Daoy (cell line): ENCODE data around the gene CDIPT. TPM values are rescaled to one million over a fixed set of nuclear protein-coding genes. Genes with fewer than 3 reads are reported as not detected.
A peak's percentile ranks its signal among the peaks of the same experiment; 100 is the strongest.
"Not testable (repeated sequence)": the region's sequence is repeated elsewhere in the genome, so short reads cannot be mapped to it uniquely, and the experiment has no call there.

ENCODE experiments used
- DNase-seq: peaks from one replicate; pipeline ENCODE4 v3.0.0-alpha.2; 2015; ENCODE audit warnings: low read depth
- total RNA-seq: library from RNA; depleted of rRNA; stranded (reverse); fragments of >200 nt; shearing (Covaris generic); gene quantifications from 2 replicates; pipeline ENCODE4 v1.2.3, GENCODE V29; 2014

CDIPT gene
- total RNA-seq, 1 experiment from 2014 or later = 33.5 TPM

DNA sequence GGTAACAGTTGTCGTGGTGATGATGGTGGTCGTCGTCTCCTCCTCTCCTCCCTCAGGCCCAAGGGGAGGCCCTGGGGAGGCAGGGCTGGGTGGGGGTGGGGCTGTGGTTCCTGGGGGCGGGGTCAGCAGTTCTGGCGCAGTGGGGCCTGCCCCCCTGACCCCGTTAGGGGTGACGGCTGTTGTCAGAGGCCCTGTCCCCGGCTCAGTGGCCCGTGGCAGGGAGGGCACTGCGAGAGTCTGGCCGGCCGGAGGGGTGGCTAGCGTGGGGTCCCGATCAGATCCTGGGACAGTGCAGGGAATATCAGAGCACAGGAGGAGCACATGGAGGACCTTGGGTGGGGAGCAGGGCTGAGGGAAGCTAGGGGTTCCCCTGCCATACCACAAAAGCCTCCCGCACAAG lies 33.8 kb upstream of the CDIPT start:
- no peak for DNase-seq

DNA sequence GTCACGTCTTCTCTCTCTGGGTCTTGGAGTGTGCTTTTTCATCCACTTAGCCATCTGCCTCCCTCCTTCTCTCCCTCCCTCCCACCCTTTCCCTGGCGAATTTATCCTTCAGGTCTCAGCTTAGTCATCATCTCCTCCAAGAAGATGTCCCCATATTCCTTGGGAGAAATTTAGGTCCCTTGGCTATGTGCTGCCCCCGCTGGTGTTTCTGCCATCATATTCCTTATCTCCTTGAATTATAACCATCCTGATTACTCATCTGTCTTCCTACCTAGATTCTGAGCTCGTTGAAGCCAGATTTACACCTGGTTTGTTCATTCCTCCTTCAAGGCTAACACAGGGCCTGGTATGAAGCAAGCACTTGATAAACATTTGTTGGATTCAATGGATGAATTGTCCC lies 31.3 kb upstream of the CDIPT start:
- no peak for DNase-seq

DNA sequence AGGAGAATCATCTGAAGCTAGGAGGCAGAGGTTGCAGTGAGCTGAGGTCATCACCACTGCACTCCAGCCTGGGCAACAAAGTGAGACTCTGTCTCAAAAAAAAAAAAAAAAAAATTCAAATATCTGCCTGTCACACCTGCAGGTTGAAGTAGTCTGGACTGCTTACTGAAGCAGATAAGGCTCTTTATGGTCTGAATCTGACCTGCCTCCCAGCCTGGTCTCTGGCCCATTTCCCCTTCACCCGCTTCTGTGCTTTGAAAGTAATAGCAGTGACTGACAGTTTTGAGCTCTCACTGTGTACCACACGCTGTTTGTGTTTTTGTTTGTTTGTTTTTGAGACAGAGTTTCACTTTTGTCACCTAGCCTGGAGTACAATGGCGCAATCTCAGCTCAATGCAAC lies 30.5 kb upstream of the CDIPT start:
- DNase-seq = no peak

DNA sequence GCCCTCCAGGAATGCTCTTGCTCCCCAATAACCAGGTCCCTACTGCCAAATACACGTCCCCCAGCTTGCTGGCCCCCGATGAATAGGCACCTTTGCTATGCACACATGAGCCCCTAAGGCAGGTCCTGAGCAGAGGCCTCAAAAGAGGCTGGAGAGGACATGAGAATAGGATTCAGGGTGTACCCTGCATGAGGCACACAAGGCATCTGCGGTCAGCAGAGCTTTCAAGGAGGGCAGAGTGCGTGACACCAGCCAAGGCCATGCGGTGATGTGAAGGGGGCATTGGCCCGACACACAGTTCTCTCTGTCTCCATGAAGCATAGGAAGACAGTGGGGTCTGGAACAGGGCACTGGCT lies 29.4 kb upstream of the CDIPT start:
- no peak for DNase-seq

DNA sequence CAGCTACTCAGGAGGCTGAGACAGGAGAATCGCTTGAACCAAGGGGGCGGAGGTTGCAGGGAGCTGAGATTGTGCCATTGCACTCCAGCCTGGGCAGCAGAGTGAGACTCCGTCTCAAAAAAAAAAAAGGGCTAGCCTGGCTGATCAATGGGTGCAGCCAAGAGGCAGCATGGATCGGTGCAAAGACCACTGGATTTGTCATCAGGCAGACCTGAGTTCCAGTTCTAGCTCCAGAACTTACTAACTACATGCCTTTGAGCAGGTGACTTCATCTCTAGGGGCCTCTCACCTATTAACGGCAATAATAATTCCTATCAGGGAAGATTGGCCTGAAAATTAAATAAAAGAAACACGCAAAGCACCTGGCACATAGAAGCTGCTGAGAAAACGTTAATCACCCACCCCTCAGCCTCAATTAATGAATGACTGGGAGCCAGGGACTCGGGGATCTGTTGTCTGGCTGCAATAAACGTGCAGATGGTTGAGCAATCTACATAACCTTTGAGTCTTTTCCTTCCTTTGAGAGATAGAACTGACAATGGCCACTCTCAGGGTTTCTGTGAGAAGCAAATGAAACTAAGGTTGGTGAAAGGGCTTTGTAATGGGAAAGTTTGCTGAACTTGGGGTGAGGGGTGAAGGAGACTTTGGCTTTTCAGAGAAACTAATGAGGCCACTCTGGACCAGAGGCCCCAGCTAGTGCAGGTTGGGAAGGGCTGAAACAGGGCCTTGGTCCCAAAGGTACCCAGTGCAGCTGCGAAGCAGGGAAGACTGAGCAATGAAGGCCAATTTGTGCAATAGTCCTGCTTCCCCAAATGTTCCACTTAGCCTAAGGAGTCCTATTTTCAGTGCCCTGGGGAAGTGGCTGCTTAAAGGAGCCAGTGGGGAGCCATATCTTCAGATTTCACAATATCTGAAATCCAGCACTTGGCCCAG lies 28.8 kb upstream of the CDIPT start:
- no peak for DNase-seq

DNA sequence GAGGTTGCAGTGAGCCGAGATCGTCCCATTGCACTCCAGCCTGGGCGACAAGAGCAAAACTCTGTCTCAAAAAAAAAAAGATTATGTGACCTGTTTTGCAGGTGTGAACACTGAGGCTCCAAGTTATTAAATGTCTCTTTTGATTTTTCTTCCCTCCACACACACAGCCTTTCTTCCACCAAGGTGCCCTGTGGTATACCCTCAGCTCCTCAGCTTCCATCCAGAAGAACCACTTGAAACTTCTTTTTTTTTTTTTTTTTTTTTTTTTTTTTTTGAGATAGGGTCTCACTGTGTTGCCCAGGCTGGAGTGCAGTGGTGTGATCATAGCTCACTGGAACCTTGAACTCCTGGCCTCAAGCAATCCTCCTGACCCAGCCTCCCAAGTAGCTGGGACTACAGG lies 26.3 kb upstream of the CDIPT start:
- not testable (repeated sequence) for DNase-seq

DNA sequence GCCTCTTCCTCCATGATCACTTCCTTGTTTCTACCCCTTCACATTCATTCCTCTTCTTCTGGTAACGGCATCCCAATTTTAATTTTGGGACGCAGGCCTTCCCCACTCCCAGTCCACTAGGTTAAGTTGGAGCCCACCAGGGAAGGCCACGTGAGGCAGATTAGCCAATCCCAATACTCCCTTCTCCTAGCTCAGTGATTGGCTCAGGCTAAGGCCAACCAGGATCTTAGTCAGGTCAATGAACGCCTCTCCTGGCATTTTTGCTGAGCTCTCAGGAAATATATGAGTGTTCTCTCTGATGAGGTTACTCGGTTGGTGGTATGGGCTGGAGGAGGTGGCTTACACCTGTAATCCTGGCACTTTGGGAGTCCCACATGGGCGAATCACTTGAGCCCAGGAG lies 21.0 kb upstream of the CDIPT start:
- no peak for DNase-seq

DNA sequence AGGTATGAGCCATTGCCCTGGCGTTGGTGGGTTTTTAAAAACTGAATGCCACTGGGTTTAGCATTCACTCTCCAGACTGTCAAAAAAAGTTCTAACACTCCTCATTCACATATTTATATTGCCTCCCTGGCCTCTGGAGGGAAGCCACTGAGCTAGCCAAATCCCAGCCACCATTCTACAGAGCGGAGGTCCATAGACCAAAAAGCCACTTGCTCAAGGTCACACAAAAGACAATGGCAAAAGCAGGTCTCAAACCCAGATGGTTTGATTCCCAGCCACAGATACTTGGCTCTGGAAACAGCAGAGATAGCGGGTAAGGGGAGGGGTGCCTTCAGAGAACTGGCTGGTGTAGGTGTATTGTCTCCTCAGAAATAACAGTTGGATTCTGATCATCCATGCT lies 18.0 kb upstream of the CDIPT start:
- DNase-seq = no peak

DNA sequence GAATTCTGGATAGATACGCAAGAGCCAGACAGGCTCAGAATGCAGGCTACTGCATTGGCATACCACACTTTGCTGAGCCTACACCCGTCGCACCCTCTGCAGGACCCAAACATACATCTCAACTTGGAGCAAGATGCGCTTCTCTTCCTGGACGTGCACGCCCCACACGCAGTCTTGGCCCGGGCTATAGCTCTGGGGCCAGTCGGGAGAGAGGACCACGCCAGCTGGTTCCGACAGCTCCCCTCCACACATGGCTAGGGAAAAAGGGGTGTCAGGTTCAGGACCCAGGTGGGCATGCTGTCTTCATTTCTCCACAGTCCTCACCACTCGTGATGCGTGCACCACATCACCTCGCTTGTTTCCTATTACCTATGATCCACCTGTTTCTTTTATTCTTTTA lies 15.1 kb upstream of the CDIPT start:
- DNase-seq = no peak

DNA sequence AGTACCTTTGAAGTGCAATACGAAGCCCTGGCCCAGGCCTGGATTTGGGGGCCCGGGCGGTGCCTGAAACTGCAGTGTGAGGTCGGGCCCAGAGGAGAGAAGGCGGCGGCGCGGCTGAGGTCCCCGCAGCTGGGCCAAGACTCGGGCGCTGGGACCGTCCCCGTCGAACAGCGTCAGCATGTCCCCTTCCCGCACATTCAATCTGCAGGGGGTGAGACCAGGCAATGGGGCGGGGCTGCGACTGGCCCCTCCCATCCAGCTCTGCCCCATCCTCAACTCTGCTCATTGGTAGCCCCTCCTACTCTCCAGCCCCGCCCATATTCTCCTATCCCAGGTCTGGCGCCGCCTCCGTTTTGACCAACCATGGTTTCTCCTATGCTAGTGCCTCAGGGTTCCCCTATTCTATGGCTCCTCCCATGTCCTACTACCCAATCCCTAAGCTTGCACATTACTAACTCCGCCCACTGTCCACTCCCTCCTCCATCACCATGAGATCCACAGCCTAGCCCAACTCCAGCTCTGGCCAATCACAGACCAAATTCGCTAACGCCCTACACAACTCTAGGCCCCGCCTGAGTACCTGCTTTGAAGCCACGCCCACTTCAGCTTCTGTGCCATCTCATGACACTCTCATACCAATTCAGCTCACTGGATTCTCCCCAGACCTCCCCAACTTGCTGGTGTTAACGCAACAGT lies 14.4 kb upstream of the CDIPT start:
- DNase-seq = peak; percentile 44

DNA sequence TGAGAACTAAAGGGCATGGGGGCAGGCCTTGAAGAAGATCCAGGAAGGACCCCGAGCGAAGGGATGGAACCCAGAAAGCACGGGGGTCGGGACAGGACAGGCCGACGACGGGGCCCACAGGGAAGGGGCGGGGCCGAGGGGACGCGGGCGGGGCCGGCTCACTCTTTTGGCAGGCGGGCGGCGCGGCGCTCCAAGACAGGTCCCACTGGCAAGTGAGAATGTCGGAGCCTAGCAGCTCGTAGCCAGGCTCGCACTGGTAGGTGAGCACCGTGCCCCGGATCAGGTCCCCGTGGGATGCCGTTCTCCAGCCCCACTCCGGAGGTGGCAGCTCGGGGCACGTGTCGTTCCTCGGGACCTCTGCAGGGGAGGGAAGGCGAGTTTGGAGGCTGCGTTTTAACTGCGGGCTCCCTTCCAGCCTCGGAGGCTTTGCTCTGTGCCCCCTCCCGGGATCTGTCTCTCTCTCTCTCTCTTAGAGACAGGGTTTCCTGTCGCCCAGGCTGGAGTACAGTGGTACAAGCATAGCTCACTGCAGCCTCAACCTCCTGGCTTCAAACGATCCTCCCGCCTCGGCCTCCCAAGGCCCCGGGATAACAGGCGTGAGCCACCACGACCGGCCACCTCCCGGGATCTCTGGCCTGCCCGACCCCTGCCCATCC lies 13.7 kb upstream of the CDIPT start:
- DNase-seq = no peak

DNA sequence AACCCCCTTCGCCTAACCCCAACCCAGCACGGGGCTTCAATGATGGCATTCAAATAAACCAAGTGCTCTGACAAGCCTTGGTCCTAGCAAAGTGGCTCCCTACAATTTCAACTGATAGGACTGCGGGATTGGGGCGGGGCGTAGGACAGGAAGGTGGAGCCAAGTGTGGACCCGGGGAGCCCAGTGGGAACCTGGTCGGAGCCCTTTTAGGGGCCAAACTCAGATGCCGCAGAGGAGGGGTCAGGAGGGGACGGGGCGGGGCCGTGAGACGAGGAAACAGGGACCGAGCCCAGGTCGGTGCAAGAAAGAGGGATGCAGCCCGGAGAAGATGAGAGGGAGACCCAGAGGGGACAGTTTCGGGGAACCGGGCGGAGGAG lies 13.2 kb upstream of the CDIPT start:
- no peak for DNase-seq

DNA sequence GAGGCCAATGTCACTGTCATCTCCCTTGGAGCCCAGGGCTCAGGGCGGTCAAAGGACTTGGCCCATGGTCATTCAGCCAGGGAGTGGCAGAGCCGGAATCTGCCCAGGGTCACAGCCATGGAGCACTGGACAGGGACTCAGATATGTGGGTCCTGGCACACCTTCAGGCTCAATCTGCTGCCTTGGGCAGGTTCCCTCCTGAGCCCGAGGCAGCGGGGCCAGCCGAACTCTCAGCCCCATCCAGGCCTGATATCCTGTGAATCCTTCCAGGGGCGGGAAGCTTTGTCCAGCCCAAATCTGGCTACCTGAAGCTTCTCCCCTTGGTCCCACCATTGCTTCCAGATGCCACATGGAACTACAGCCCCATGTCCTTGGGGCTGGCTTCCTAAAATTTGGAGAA lies 12.2 kb upstream of the CDIPT start:
- DNase-seq = no peak

DNA sequence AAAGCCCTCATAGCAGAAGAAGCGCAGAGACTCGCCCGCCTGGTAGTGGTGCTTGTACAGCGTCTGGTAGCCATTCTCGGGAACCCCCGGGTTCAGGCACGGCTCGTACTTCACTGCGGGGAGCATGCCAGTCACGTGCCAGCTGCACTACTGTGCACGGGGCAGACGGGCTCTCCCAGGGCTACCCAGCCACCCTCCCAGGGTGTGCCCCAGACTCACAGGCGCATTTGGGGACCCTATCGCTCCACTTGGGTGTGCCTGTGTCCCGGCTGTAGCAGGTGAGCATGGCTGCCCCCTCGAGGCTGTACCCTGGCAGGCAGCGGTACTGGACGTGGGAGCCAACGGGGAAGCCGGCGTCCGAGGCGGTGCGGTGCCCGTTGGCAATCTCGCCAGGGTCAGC lies 10.3 kb upstream of the CDIPT start:
- DNase-seq = no peak

DNA sequence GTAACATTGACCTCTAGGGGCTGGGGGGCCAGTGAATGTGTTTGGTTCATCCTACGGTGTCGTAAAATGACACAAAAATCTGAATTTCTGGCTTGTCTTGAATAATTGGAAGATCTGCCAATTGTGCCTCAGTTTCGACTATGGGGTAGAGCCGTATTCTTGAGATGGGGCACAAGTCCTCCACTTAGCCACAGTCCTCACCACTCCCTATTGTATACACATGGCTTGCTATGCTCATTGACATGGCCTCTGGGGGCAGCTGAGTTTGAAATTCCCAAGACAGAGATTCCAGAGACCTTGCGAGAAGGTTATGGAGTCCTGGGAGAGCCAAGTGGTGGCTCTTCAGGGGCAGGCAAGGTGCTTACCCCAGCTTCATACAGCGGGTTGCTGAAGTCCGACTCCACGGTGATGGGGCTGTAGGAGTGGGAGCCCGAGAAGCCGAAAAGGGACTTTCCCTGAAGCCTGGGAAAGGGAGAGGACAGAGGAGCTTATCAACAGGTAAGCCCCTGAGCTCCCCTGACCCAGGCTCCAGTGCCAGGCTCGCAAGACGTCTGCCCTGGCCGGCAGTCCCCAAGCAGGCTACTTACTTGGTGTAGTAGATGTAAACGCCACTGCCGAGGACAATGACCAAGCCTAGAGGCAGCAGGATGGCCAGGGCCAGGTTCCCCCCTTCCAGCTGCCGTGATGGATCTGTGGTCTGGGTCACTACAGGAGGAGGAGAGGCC lies 9.0 kb upstream of the CDIPT start:
- DNase-seq = no peak

DNA sequence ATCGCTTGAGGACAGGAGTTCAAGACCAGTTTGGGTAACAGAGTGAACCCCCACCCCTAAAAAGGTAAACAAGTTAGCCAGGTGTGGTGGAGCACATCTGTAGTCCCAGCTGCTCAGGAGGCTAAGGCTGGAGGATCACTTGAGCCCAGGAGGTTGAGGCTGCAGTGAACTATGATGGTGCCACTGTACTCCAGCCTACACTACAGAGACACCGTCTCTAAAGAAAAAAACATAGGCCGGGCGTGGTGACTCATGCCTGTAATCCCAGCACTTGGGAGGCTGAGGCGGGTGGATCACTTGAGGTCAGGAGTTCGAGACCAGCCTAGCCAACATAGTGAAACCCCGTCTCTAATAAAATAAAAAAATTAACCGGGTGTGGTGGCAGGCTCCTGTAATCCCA lies 6.0 kb upstream of the CDIPT start:
- not testable (repeated sequence) for DNase-seq

DNA sequence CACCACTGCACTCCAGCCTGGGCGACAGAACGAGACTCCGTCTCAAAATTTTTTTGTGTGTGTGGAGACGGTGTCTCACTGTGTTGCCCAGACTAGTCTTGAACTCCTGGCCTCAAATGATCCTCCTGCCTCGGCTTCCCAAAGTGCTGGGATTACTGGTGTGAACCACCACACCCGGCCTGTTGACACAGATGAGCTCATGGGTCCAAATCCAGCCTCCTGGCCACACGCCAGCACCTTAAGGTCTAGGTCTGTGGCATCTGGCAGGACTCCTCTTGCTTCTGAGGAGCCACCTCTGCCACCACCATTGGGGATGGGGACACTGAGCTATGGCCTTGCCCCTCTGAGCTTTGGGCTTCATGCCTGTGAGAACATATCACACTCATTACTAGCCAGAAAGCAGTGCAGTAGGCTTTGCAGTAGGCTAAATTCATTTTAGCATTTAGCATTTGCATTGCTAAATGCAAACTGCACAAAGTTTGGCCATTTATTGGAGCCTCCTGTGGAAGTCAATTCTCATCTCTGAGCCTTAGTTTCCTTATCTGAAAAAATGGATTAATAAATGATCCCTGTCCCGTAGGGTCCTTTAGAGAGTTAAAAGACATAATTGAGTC lies 5.5 kb upstream of the CDIPT start:
- DNase-seq = peak; percentile 18

DNA sequence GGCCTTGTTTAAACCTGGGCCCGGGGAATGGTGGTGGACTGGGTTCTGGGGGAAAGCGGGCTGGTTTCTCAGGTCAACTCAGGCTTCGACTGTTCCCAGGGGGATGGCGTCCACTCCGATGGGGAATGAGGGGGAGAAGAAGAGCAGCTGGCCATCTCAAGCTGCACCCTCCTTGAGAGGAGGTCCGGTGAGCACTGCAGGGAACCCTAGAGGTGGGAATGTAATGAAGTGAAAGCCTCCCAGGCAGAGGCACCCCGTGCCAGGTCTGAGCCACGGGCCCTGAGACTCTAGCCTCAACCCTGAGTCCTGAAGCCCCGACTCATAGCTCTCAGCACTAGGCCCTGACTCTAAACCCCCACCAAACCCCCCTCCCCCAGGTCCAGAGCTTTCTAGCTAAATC lies 1.2 kb upstream of the CDIPT start:
- DNase-seq = no peak

DNA sequence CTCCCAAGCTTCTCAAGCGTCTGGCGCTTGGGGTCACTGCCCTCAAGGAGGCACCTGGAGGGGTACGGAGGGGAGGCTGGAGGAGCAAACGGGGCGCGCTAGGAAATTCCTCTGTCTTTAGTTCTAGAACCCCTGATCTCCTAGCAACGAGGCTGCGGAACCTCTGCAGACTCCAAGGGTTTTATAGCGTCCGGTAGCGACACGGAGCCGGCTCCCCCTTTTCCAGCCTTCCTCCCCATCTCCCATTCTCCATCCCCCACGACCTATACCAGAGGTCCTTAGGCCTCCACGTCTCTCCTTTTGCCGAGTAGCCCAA lies 601 bp upstream of the CDIPT start:
- DNase-seq = no peak

DNA sequence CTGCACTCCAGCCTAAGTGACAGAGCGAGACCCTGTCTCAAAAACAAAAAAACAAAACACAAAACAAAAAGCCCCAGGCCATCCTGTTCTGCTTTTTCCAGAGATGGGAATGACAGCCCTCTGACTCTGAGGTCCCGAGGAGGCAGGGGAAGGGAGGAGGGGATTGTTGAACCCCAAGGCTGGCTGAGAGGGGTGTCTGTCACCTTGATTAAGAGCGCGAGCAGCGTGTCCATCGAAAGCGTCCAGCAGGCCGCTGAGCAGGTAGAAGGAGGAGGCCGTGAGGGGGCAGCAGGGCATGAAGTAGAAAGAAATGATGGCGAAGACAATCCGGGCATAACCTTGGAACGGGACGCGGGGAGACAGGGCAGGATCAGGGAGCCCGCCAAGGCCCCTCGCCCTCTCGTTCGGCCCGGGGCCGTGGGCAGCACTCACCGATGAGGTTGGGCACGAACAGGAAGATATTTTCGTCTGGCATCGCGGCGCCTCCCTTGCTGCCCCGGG lies 593 bp downstream of the CDIPT start:
- DNase-seq = peak; percentile 14

DNA sequence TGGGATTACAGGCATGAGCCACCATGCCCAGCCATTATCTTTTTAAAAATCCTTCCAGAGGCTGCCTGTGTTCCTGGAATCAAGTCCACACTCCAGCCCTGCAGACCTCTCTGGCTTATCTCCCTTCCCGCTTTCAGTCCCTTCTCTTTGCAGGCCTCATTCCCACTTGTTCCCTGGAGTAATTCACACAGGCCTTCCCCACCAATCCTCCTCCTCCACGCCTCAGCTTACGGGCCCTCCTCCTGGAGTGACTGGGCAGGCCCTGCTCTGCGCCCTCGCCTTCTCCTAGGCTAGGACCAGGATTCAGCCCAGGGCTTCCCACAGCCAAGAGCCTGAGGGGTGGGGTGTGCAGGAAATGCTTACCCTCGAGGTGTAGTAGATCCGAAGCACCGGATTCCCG lies 2.8 kb downstream of the CDIPT start:
- DNase-seq = no peak

DNA sequence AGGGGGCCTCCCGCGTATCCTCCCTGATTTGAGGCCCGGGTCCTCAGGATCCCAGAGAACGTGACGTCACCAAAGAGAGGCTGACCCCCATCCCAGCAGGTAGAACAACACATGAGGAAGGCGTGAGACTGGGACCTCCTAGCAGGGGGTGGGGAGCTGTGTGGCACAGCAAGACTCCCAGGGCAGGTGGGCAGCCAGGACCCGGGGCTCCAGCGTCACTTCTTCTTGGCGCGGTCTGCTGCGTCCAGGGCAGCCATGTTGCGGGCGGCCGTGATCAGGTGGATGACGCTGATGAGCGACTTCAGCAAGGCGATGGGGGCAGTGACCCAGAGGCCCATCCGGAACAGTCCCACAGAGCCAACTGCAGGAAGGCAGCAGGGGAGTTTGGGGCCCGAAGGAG lies 4.1 kb downstream of the CDIPT start:
- DNase-seq = no peak
